B cell (primary cell): ENCODE results near the gene TLX2.

Experiments used
- CTCF ChIP-seq: fragments of 200-600 bp; IDR thresholded peaks from one replicate; pipeline ENCODE4 v1.8.0; 2022; ENCODE audit warnings: antibody characterized with exemption, mild to moderate bottlenecking
- EZH2 ChIP-seq: IDR thresholded peaks from 2 replicates; pipeline ENCODE4 v1.6.1; 2012; ENCODE audit warnings: borderline replicate concordance, low read depth, mild to moderate bottlenecking, moderate library complexity, low read length; ENCODE audit not compliant: insufficient read depth, poor library complexity, severe bottlenecking

GRCh38 chr2:74505448-74506246 lies 8.6 kb upstream of the TLX2 start:
- TF ChIP-seq CTCF (no peak), EZH2 (no peak)
